CD4-positive, alpha-beta T cell (primary cell): ENCODE data around the gene NBR1. TPM values are rescaled to one million over a fixed set of nuclear protein-coding genes. Genes with fewer than 3 reads are reported as not detected.

Experiments
- ATAC-seq: fragments of 200-7000 bp; cut with Tn5 transposase; one replicate; pipeline ENCODE4 v1.10.0; 2022; ENCODE audit warnings: mild to moderate bottlenecking; ENCODE audit not compliant: poor library complexity
- CTCF ChIA-PET: fragments of 350-600 bp; sonication (Branson Sonifier 250); formaldehyde crosslinking; loops from one replicate; lab custom pipeline; 2021; ENCODE audit warnings: antibody characterized with exemption, inconsistent platforms; lab: Charles Lee
- POLR2A ChIA-PET: fragments of 350-600 bp; sonication (Branson Sonifier 250); formaldehyde crosslinking; loops from one replicate; lab custom pipeline; 2021; ENCODE audit warnings: antibody characterized with exemption, inconsistent platforms; lab: Charles Lee
- DNase-seq, 14 experiments: peaks; one replicate each; pipeline ENCODE4 v3.0.0-alpha.2; 2013 to 2020; ENCODE audit warnings: mixed read lengths in 2 of 14
- H3K27ac ChIP-seq, 2 donors: one replicate each; pipeline versions ENCODE4 v1.5.1 to v1.7.0; 2013; ENCODE audit warnings: low read length in 2 of 2, low read depth in 1 of 2, mild to moderate bottlenecking in 1 of 2
- H3K27me3 ChIP-seq, 2 experiments: 1 replicate in 1 of 2; 2 replicates in 1 of 2; pipeline versions ENCODE4 v1.6.1 to v1.7.0; 2013; ENCODE audit warnings: low read length in 2 of 2, control low read depth in 1 of 2, mild to moderate bottlenecking in 1 of 2, moderate library complexity in 1 of 2; ENCODE audit not compliant: insufficient read depth in 2 of 2, control insufficient read depth in 1 of 2
- H3K36me3 ChIP-seq: one replicate; pipeline ENCODE4 v1.6.1; 2013; ENCODE audit warnings: low read length, control low read depth; ENCODE audit not compliant: insufficient read depth
- H3K4me1 ChIP-seq: one replicate; pipeline ENCODE4 v1.6.1; 2013; ENCODE audit warnings: low read length, control low read depth; ENCODE audit not compliant: insufficient read depth
- H3K4me3 ChIP-seq: one replicate; pipeline ENCODE4 v1.5.1; 2013; ENCODE audit warnings: mild to moderate bottlenecking, low read length, moderate library complexity
- H3K9me3 ChIP-seq, 2 experiments: 1 replicate in 1 of 2; 2 replicates in 1 of 2; pipeline versions ENCODE4 v1.6.1 to v1.7.0; 2013; ENCODE audit warnings: low read length in 2 of 2, mild to moderate bottlenecking in 2 of 2, control low read depth in 1 of 2, moderate library complexity in 1 of 2; ENCODE audit not compliant: control insufficient read depth in 1 of 2, insufficient read depth in 1 of 2
- H3K27ac Mint-ChIP-seq: one replicate; pipeline ENCODE4 v1.8.0; 2020; ENCODE audit warnings: mixed read lengths
- H3K27me3 Mint-ChIP-seq: one replicate; pipeline ENCODE4 v1.8.0; 2021; ENCODE audit warnings: mixed read lengths
- H3K36me3 Mint-ChIP-seq: one replicate; pipeline ENCODE4 v1.8.0; 2021; ENCODE audit warnings: low read depth, mixed read lengths
- H3K4me1 Mint-ChIP-seq: one replicate; pipeline ENCODE4 v1.8.0; 2021; ENCODE audit warnings: low read depth, mixed read lengths
- H3K4me3 Mint-ChIP-seq: one replicate; pipeline ENCODE4 v1.8.0; 2020; ENCODE audit warnings: mild to moderate bottlenecking, mixed read lengths
- H3K9me3 Mint-ChIP-seq: one replicate; pipeline ENCODE4 v1.8.0; 2020; ENCODE audit warnings: mixed read lengths
- intact Hi-C, 2 experiments: fragments of 100-400 bp; cut with DNase I in 1 of 2; cut with micrococcal nuclease in 1 of 2; formaldehyde crosslinking; loops; one replicate each; pipeline versions ENCODE4 v1.15.1 to v1.9.0; 2023 to 2025; cut with DNase I, micrococcal nuclease
- total RNA-seq, 174 experiments: library from RNA in 2 of 174; stranded (reverse) in 2 of 174; gene quantifications; one replicate each; pipeline ENCODE4 v1.2.3 and lab custom pipeline; 2021 to 2026
- TF ChIP-seq, protein P1 (sequence below): fragments of 200-600 bp; IDR thresholded peaks from one replicate; pipeline ENCODE4 v1.8.0; 2022; ENCODE audit warnings: antibody characterized with exemption, mild to moderate bottlenecking

NBR1 gene
- total RNA-seq, 2 experiments from 2014 or later, result 23.7 TPM

DNA sequence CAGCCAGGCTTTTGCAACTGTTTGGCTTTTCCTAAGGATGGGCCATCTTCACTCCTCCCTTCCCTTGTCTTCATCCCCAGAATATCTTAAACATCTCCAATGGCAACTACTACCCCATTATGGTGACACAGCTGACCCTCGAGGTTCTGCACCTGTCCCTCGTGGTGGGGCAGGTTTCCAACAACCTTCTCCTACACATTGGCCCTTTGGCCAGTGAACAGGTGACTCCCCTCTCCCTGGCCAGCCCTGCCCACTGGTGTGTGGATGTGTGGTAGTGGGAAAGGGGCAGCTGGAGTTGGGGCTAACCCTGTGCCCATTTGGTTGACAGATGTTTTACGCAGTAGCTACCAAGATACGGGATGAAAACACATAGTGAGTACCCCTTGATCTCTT lies 45.4 kb downstream of the NBR1 start:
- H3K36me3 Mint-ChIP-seq, result peaks cover 38% of the 10 kb centered on the region
- peaks cover 42% of the 10 kb centered on the region for H3K4me1 Mint-ChIP-seq
- no peaks in the 10 kb centered on the region for H3K9me3 Mint-ChIP-seq
- no peaks in the 10 kb centered on the region for H3K9me3 ChIP-seq
- H3K4me3 Mint-ChIP-seq, result no peak overlapping the region
- DNase-seq, result no peak
- TF ChIP-seq, protein P1, sequence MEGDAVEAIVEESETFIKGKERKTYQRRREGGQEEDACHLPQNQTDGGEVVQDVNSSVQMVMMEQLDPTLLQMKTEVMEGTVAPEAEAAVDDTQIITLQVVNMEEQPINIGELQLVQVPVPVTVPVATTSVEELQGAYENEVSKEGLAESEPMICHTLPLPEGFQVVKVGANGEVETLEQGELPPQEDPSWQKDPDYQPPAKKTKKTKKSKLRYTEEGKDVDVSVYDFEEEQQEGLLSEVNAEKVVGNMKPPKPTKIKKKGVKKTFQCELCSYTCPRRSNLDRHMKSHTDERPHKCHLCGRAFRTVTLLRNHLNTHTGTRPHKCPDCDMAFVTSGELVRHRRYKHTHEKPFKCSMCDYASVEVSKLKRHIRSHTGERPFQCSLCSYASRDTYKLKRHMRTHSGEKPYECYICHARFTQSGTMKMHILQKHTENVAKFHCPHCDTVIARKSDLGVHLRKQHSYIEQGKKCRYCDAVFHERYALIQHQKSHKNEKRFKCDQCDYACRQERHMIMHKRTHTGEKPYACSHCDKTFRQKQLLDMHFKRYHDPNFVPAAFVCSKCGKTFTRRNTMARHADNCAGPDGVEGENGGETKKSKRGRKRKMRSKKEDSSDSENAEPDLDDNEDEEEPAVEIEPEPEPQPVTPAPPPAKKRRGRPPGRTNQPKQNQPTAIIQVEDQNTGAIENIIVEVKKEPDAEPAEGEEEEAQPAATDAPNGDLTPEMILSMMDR, result no peak
- intact Hi-C loops, result no loop called here
- H3K36me3 ChIP-seq, result peaks cover 24% of the 10 kb centered on the region
- no peak overlapping the region for H3K4me3 ChIP-seq
- peaks cover 25% of the 10 kb centered on the region for H3K4me1 ChIP-seq
- POLR2A ChIA-PET, result interaction anchor here (1.1 to 2.4 kb wide), 2 partner anchors 27 to 152 kb away, joined by 3 to 10 read pairs; no protein-coding TSS in a partner anchor
- H3K27ac ChIP-seq, result no peak overlapping the region
- no peak overlapping the region for H3K27ac Mint-ChIP-seq
- CTCF ChIA-PET, result no interaction called here
- H3K27me3 ChIP-seq, result no peaks in the 10 kb centered on the region
- H3K27me3 Mint-ChIP-seq, result no peaks in the 10 kb centered on the region
- no peak for ATAC-seq

DNA sequence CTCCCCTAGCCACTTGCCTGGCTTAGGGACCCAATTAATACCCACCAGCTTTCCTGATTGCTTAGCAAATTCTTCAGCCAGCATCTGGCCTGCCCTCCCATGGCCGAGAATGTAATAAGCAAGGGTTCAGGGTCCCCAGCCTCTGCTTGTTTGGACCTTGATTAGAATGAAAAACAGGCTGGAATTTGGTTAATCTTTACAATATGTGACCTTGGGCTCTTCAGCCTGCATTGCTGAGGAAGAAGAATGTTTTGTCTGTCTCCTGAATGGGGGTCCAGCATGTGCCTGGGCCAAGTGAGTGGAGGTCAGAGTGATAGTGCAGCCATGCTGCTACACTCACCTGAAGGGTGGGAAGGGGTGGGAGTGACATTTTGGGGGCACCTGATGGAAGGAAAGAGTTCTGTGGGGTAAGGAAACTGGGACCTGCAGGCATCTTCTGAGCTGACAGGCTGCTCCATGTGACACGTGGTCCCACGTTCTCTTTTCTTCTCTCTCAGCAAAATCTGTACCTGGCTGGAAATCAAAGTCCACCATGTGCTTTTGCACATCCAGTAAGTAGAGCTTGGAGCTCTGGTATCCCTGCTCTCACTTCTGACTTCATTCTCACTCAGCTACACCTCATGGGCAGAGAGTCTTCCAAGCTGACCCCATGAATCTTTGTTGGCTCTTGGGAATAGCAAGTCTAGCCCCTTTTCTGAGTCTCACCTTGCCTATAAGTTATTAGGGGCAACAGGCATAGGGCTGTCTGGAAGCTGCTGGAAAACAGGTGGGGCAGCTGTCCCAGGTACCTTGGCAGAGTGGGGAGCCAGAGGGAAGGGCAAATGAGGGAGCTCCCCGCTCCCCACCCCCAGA lies 46.0 kb downstream of the NBR1 start:
- H3K4me3 ChIP-seq, result no peak overlapping the region
- ATAC-seq (no peak), DNase-seq (no peak)
- CTCF ChIA-PET, result no interaction called here
- no peaks in the 10 kb centered on the region for H3K9me3 ChIP-seq
- Mint-ChIP-seq H3K27ac (peak overlapping the region; percentile 44), H3K36me3 (peaks cover 32% of the 10 kb centered on the region), H3K9me3 (no peaks in the 10 kb centered on the region), H3K4me3 (no peak overlapping the region), H3K27me3 (no peaks in the 10 kb centered on the region), H3K4me1 (peaks cover 36% of the 10 kb centered on the region)
- no peak overlapping the region for H3K27ac ChIP-seq
- H3K36me3 ChIP-seq, result peaks cover 24% of the 10 kb centered on the region
- no peaks in the 10 kb centered on the region for H3K27me3 ChIP-seq
- intact Hi-C loops, result no loop called here
- peaks cover 23% of the 10 kb centered on the region for H3K4me1 ChIP-seq
- TF ChIP-seq, protein P1, result no peak
- POLR2A ChIA-PET, result interaction anchor here (0.5 to 2.4 kb wide), 4 partner anchors 27 to 953 kb away, joined by 3 to 10 read pairs (median 6); no protein-coding TSS in a partner anchor

DNA sequence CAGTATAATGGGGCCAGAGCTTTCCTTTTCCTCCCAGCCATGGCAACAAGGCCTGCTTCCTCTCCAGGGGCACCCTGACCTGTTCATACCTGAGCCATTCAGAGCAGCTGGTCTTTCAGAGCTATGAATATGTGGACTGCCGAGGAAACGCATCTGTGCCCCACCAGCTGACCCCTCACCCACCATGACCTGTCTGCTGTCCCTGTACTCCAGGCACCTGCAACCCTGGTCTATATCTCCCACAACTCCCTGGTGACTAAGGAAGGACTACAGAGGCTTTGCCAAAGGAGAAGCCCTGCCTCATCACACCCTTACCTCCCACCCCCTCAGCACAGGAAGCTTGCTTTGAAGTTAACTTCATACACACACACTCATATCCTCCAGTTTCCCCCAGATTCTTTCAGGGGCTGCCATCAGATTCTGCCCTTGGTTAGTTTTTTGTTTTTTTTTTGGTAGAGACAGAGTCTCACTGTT lies 46.6 kb downstream of the NBR1 start:
- TF ChIP-seq, protein P1, result no peak
- intact Hi-C loops, result no loop called here
- DNase-seq (peak in 1 of 14 experiments; percentile 9), ATAC-seq (no peak)
- no peaks in the 10 kb centered on the region for H3K9me3 ChIP-seq
- Mint-ChIP-seq H3K4me1 (peaks cover 29% of the 10 kb centered on the region), H3K4me3 (peak overlapping the region; percentile 45), H3K9me3 (no peaks in the 10 kb centered on the region), H3K36me3 (peaks cover 29% of the 10 kb centered on the region), H3K27ac (peak overlapping the region; percentile 44), H3K27me3 (no peaks in the 10 kb centered on the region)
- H3K4me3 ChIP-seq, result no peak overlapping the region
- no peaks in the 10 kb centered on the region for H3K27me3 ChIP-seq
- peaks cover 24% of the 10 kb centered on the region for H3K36me3 ChIP-seq
- no peak overlapping the region for H3K27ac ChIP-seq
- CTCF ChIA-PET, result no interaction called here
- POLR2A ChIA-PET, result interaction anchor here (0.5 to 2.4 kb wide), 3 partner anchors 98 to 954 kb away, joined by 3 to 10 read pairs (median 8); no protein-coding TSS in a partner anchor
- peaks cover 17% of the 10 kb centered on the region for H3K4me1 ChIP-seq
